H9 (cell line): ENCODE data around the gene APLP2. TPM values are rescaled to one million over a fixed set of nuclear protein-coding genes. Genes with fewer than 3 reads are reported as not detected.

ENCODE experiments used
- DNase-seq: peaks from one replicate; pipeline ENCODE4 v3.0.0-alpha.2; 2017
- H2AFZ ChIP-seq: one replicate; pipeline ENCODE4 v1.6.1; 2013; ENCODE audit warnings: mild to moderate bottlenecking, low read length, control low read depth, moderate library complexity
- H2AK5ac ChIP-seq: 2 replicates; pipeline ENCODE4 v1.6.1; 2013; ENCODE audit warnings: low read length, control low read depth, mixed read lengths; ENCODE audit not compliant: insufficient read length
- H2BK120ac ChIP-seq: one replicate; pipeline ENCODE4 v1.6.1; 2013; ENCODE audit warnings: low read depth, mild to moderate bottlenecking, low read length, control low read depth, inconsistent platforms; ENCODE audit not compliant: poor library complexity, severe bottlenecking
- H2BK12ac ChIP-seq: 2 replicates; pipeline ENCODE4 v1.6.1; 2013; ENCODE audit warnings: low read length, control low read depth, mixed read lengths, low read depth; ENCODE audit not compliant: insufficient read length
- H2BK15ac ChIP-seq: 2 replicates; pipeline ENCODE4 v1.6.1; 2013; ENCODE audit warnings: low read depth, low read length, control low read depth
- H2BK20ac ChIP-seq: one replicate; pipeline ENCODE4 v1.6.1; 2013; ENCODE audit warnings: low read depth, mild to moderate bottlenecking, low read length, control low read depth, inconsistent platforms; ENCODE audit not compliant: poor library complexity, severe bottlenecking
- H2BK5ac ChIP-seq: 2 replicates; pipeline ENCODE4 v1.6.1; 2013; ENCODE audit warnings: low read length, control low read depth, mixed read lengths; ENCODE audit not compliant: insufficient read length
- H3K14ac ChIP-seq: 2 replicates; pipeline ENCODE4 v1.6.1; 2013; ENCODE audit warnings: low read length, control low read depth; ENCODE audit not compliant: insufficient read depth
- H3K18ac ChIP-seq: 2 replicates; pipeline ENCODE4 v1.6.1; 2013; ENCODE audit warnings: low read depth, mild to moderate bottlenecking, mixed read lengths, low read length, control low read depth; ENCODE audit not compliant: insufficient read length
- H3K23ac ChIP-seq: 2 replicates; pipeline ENCODE4 v1.6.1; 2013; ENCODE audit warnings: low read length, control low read depth, mixed read lengths, low read depth; ENCODE audit not compliant: insufficient read length
- H3K23me2 ChIP-seq: 2 replicates; pipeline ENCODE4 v1.6.1; 2013; ENCODE audit warnings: low read depth, mild to moderate bottlenecking, mixed read lengths, low read length, control low read depth; ENCODE audit not compliant: insufficient read length, poor library complexity, severe bottlenecking
- H3K27ac ChIP-seq: 2 replicates; pipeline ENCODE4 v1.5.1; 2013; ENCODE audit warnings: low read length, control low read depth, mixed read lengths, low read depth; ENCODE audit not compliant: insufficient read length
- H3K27me3 ChIP-seq: 2 replicates; pipeline ENCODE4 v1.6.1; 2013; ENCODE audit warnings: low read length, control low read depth, inconsistent platforms; ENCODE audit not compliant: insufficient read depth
- H3K4ac ChIP-seq: 2 replicates; pipeline ENCODE4 v1.6.1; 2013; ENCODE audit warnings: low read depth, mild to moderate bottlenecking, control low read depth, inconsistent platforms, low read length, moderate library complexity
- H3K4me1 ChIP-seq: 2 replicates; pipeline ENCODE4 v1.6.1; 2013; ENCODE audit warnings: low read length, control low read depth, inconsistent platforms; ENCODE audit not compliant: insufficient read depth
- H3K4me2 ChIP-seq: 2 replicates; pipeline ENCODE4 v1.6.1; 2013; ENCODE audit warnings: low read length, control low read depth, mixed read lengths; ENCODE audit not compliant: insufficient read length, insufficient read depth
- H3K56ac ChIP-seq: 2 replicates; pipeline ENCODE4 v1.6.1; 2013; ENCODE audit warnings: low read depth, mild to moderate bottlenecking, mixed read lengths, low read length, control low read depth; ENCODE audit not compliant: insufficient read length
- H3K79me1 ChIP-seq: 2 replicates; pipeline ENCODE4 v1.6.1; 2013; ENCODE audit warnings: low read depth, mild to moderate bottlenecking, moderate library complexity, low read length, control low read depth, inconsistent platforms; ENCODE audit not compliant: insufficient read depth, poor library complexity, severe bottlenecking
- H3K79me2 ChIP-seq: 2 replicates; pipeline ENCODE4 v1.6.1; 2013; ENCODE audit warnings: low read length, control low read depth, inconsistent platforms; ENCODE audit not compliant: insufficient read depth
- H3K9ac ChIP-seq: 2 replicates; pipeline ENCODE4 v1.6.1; 2013; ENCODE audit warnings: low read length, control low read depth, mixed read lengths; ENCODE audit not compliant: insufficient read length; ENCODE audit errors: extremely low read depth
- H3K9me3 ChIP-seq: one replicate; pipeline ENCODE4 v1.6.1; 2013; ENCODE audit warnings: low read depth, low read length, inconsistent platforms; ENCODE audit not compliant: control insufficient read depth
- H3T11ph ChIP-seq: one replicate; pipeline ENCODE4 v1.6.1; 2013; ENCODE audit warnings: mild to moderate bottlenecking, low read length, control low read depth, inconsistent platforms
- H4K20me1 ChIP-seq: one replicate; pipeline ENCODE4 v1.6.1; 2013; ENCODE audit not compliant: control insufficient read depth, insufficient read length, insufficient read depth
- H4K5ac ChIP-seq: 2 replicates; pipeline ENCODE4 v1.6.1; 2013; ENCODE audit warnings: low read depth, mild to moderate bottlenecking, mixed read lengths, low read length, control low read depth; ENCODE audit not compliant: insufficient read length
- H4K8ac ChIP-seq: replicated peaks from 2 replicates; pipeline ENCODE4 v1.6.1; 2013; ENCODE audit warnings: low read length, control low read depth, mixed read lengths, low read depth; ENCODE audit not compliant: insufficient read length
- H4K91ac ChIP-seq: 2 replicates; pipeline ENCODE4 v1.6.1; 2013; ENCODE audit warnings: low read depth, mild to moderate bottlenecking, moderate library complexity, mixed read lengths, low read length, control low read depth; ENCODE audit not compliant: insufficient read length
- H3K27ac Mint-ChIP-seq, 3 experiments: 2 replicates in 2 of 3; 3 replicates in 1 of 3; pipeline ENCODE4 v1.8.0; 2020 to 2021; ENCODE audit warnings: mixed read lengths in 3 of 3, mild to moderate bottlenecking in 1 of 3, moderate library complexity in 1 of 3
- H3K27me3 Mint-ChIP-seq: 2 replicates; pipeline ENCODE4 v1.8.0; 2021; ENCODE audit warnings: low read depth, mild to moderate bottlenecking, moderate library complexity, mixed read lengths
- H3K36me3 Mint-ChIP-seq, 3 experiments: 2 replicates in 2 of 3; 3 replicates in 1 of 3; pipeline ENCODE4 v1.8.0; 2020 to 2021; ENCODE audit warnings: low read depth in 3 of 3, mixed read lengths in 3 of 3; ENCODE audit not compliant: insufficient read depth in 1 of 3
- H3K4me1 Mint-ChIP-seq, 2 experiments: 2 replicates each; pipeline ENCODE4 v1.8.0; 2020; ENCODE audit warnings: mixed read lengths in 2 of 2
- H3K4me3 Mint-ChIP-seq, 2 experiments: 2 replicates in 1 of 2; 3 replicates in 1 of 2; pipeline ENCODE4 v1.8.0; 2020 to 2021; ENCODE audit warnings: mild to moderate bottlenecking in 2 of 2, mixed read lengths in 2 of 2, moderate library complexity in 1 of 2
- H3K9me3 Mint-ChIP-seq, 2 experiments: 2 replicates in 1 of 2; 3 replicates in 1 of 2; pipeline ENCODE4 v1.8.0; 2020; ENCODE audit warnings: mild to moderate bottlenecking in 2 of 2, mixed read lengths in 2 of 2, moderate library complexity in 1 of 2
- CTCF ChIP-seq: fragments of 200-600 bp; sonication (generic); conservative IDR thresholded peaks from 3 replicates; pipeline ENCODE4 v1.8.0; 2021; ENCODE audit warnings: antibody characterized with exemption, mild to moderate bottlenecking
- WGBS: extraction: QIAGEN DNeasy Blood & Tissue Kit; methylation state at CpG from one replicate; pipeline ENCODE4 v1.1.7; 2013; ENCODE audit warnings: missing lambda C conversion rate, low lambda C conversion rate, mixed read lengths; ENCODE audit not compliant: insufficient read length; ENCODE audit errors: extremely low coverage; 5-methylcytosine and 5-hydroxymethylcytosine counted together
- total RNA-seq: library from RNA; stranded (reverse); gene quantifications from 2 replicates; pipeline ENCODE4 v1.2.1, GENCODE V29; 2021

APLP2 gene
- total RNA-seq, 1 experiment from 2014 or later, result 328 TPM

GRCh38 chr11:130177782-130178181, 108.1 kb downstream of the APLP2 start:
- DNase-seq, result no peak
- H4K8ac ChIP-seq, result no peak overlapping the region
- no peak overlapping the region for H3K18ac ChIP-seq
- no peak overlapping the region for H2BK12ac ChIP-seq
- H2AFZ ChIP-seq, result no peak overlapping the region
- H3K9me3 Mint-ChIP-seq, result peaks cover 4 to 6% of the 10 kb centered on the region in 2 experiments; a peak in 4 of 5 replicates
- H3K14ac ChIP-seq, result no peak overlapping the region
- no peak overlapping the region for H2BK5ac ChIP-seq
- H3K36me3 Mint-ChIP-seq, result peaks cover 2 to 10% (median 9%) of the 10 kb centered on the region in 3 experiments; a peak in 4 of 7 replicates
- no peaks in the 10 kb centered on the region; the same call in 1 of the 2 replicates for H3K27me3 ChIP-seq
- H3K79me2 ChIP-seq, result no peaks in the 10 kb centered on the region
- no peak overlapping the region for H2AK5ac ChIP-seq
- H3K4me1 ChIP-seq, result no peaks in the 10 kb centered on the region
- H3K79me1 ChIP-seq, result no peaks in the 10 kb centered on the region
- no peak overlapping the region for H2BK15ac ChIP-seq
- no peak overlapping the region for H3K4me3 Mint-ChIP-seq
- H4K91ac ChIP-seq, result no peak overlapping the region
- no CpG with 5 or more reads among the region's 10 CpGs for WGBS
- H4K5ac ChIP-seq, result no peak overlapping the region
- H4K20me1 ChIP-seq, result peaks cover 3% of the 10 kb centered on the region
- no peak for TF ChIP-seq CTCF
- H3K9me3 ChIP-seq, result no peaks in the 10 kb centered on the region
- H3T11ph ChIP-seq, result no peak overlapping the region
- no peak overlapping the region for H3K4me2 ChIP-seq
- no peak overlapping the region for H3K4ac ChIP-seq
- no peak overlapping the region for H3K27ac ChIP-seq
- H3K27me3 Mint-ChIP-seq, result peaks cover 18% of the 10 kb centered on the region
- H3K23ac ChIP-seq, result no peak overlapping the region
- no peak overlapping the region for H3K27ac Mint-ChIP-seq
- H3K4me1 Mint-ChIP-seq, result peaks cover 8 to 9% of the 10 kb centered on the region in 2 experiments; a peak in 2 of 4 replicates
- no peaks in the 10 kb centered on the region for H3K23me2 ChIP-seq
- no peak overlapping the region for H2BK20ac ChIP-seq
- no peak overlapping the region for H3K9ac ChIP-seq
- H3K56ac ChIP-seq, result no peak overlapping the region
- H2BK120ac ChIP-seq, result no peak overlapping the region
